HG03432 (cell line): ENCODE results near the gene MACROD2.

Experiments used
- ATAC-seq: cut with Tn5 transposase; IDR thresholded peaks from one replicate; pipeline ENCODE4 v1.9.1; 2021; ENCODE audit warnings: mild to moderate bottlenecking, moderate library complexity; ENCODE audit not compliant: unreplicated experiment

Gene MACROD2

DNA sequence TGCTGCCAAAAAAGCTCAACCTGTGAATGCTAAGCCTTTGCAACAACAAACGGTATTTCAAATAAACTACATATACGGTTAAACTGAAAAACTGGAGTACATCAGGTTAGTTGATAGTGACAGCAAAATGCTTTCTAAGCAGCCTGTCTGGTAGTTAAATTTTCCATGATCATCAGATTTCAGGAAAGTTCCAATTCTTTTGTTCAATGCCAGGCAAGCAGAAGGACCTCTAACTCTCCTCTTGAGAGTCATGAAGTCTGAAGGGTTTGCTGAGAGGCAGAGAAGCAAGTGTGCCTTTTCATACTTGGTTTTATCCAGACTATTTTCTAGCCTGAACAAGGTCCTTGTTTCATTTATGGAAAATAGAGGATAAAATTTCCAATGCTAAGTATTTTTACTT, 337.6 kb downstream of the MACROD2 start:
- no peak for ATAC-seq

DNA sequence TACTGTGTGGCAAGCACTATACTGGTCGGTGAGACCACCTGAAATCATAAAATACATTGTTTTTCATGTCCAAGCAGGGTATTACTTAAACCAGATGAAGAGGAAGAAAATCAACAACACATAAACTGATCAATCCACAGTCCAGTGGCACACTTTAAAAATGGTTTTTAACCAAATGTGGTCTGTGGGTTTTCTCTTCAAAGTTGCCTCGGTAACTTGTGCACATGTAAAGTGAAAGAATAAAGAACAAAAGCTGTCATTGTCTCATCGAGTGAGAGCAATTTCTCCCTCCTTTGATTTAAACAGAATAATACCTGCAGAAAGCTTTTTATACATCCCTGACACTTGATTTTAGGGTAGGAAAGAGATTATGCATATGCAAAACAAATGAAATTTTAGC, 338.4 kb downstream of the MACROD2 start:
- ATAC-seq, result no peak

DNA sequence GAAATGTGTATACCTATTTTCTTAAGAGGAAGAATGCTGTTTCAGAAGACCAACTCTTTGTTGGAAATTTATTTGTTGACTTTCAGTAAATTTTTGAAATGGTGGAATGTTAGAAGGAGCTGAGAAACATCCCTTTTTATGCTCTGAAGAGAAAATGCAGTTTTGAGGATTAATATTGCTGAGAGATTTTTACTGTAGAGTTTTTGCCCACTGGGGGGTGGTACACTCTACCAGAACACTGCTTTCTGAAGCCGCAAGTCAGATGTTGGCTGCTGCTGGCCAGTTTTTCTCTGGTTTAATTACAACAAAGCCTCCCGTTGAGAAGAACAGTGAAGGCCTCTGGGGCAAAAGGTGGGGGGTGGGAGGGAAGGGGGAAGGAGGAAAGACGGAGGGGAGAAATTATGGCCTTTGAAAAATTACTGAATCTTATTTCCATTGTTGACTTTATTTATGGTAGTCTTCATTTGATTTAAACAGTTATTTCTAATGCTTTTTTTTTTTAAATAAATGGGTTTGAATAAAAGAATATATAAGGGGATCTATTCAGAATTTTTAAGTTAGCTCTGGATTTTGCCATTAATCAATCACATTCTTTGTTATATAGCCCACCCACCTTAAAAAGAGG, 339.1 kb downstream of the MACROD2 start:
- ATAC-seq, result no peak

DNA sequence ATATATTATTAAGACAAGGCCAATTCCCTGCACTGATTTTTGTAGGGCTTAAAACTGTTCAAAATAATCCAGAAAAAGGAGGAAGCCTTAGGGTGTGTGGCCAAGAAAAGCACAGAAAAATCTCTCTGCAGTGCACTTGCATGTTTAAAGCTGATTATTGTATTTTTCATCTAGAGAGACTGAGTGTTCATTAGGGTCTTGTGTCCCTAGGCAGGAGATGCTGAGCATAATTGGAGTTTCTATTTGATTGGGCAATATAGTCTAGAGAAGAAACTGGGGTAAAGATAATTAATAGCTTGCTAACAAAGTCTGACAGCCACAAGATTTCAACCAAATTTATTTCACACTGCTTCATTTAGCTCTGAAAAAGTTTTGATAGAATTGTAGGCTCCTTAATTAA, 339.7 kb downstream of the MACROD2 start:
- no peak for ATAC-seq

DNA sequence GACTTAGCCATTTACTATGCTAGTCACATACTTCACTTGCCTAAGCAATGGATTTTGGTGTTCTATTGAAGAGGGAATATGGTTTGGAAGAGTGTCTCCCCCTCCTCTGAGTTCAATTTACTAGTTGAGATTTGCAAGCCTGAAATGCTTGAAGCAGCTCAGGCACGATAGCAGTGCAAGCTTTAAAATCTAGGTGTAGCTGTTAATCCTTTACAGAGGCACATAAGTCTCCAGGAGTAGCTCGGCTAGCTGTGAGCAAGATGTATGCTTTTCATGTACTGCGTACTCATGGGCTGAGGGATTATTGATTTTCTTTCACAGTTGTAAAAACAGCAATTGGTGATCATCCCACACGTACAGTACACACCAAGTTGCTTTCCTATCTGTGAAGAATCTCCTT, 341.4 kb downstream of the MACROD2 start:
- ATAC-seq, result no peak

DNA sequence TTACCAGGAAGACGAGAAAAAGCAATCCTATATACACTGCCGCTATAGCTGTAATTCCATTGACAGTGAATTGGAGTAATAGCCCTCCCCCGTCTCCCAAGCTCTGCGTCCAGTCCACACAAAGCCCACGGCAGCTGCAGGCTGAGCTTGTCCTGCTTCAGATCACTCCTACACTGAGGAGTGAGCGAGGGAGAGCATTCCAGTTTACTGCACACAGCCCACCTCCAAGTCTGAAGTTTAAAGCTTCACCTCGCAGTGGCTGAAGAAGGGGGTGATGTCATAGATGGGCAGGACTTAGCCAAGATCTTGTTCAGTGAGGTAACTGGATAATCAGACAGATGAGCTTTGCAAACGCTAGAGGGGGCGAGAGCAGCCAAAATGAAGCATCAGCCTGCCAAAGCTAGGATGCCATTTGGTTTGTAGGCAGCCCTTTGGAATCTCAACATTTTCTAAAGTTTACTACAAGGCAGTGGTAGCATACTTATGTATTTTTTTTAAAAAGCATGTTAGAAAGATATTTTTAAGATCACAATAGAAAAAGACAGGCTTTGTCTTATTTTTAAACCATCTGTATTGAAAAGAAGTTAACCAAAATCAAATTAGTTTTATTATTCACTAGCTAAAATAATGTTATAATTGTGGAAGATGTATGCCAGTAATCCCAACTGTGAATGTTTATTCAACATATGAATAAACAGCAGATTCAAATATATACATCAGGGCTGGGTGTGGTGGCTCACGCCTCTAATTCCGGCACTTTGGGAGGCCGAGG, 342.3 kb downstream of the MACROD2 start, which contains the start of gene FLRT3:
Gene FLRT3 (minus strand): TSS at position 213 of the 772 bp plus-strand sequence. CDS start 10,106 bp downstream, outside the sequence.
- peak; percentile 97 for ATAC-seq

DNA sequence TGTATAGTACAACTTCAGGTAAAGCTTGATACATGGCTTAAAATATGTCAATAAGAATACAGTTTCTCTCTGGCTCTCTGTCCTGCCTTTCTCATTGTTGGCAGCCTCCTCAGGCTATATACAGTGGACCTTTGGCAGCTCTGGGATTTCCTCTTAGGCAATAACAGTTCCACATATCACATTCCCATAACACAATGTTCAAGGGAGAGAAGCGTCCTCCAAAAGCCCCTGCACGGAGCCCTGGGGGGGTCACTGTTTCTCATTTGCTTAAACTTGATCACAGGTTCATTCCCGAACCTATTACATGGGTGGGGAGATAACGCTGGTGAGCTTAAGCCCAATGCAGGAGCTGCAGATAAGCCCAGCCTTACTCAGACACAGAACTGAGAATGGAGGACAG, 346.5 kb downstream of the MACROD2 start:
- no peak for ATAC-seq

DNA sequence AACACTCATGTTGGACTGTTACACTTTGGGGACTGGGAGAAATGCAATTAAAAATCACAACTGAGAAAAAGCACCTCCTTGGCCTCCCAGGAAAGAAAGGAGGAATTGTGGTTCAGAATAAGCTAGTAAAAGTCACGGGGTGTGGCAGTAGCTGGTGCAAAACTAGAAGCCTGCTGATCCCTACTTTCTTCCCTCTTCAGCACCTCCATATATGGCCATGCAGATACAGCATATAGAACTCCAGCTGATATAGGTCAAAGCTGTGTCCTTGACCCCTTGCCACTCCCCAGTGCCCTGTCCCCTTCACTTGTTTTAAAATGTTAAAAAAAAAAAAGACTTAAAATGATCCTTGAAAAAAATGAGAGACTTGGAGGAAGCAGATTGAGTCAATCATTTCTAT, 347.6 kb downstream of the MACROD2 start:
- ATAC-seq, result no peak

DNA sequence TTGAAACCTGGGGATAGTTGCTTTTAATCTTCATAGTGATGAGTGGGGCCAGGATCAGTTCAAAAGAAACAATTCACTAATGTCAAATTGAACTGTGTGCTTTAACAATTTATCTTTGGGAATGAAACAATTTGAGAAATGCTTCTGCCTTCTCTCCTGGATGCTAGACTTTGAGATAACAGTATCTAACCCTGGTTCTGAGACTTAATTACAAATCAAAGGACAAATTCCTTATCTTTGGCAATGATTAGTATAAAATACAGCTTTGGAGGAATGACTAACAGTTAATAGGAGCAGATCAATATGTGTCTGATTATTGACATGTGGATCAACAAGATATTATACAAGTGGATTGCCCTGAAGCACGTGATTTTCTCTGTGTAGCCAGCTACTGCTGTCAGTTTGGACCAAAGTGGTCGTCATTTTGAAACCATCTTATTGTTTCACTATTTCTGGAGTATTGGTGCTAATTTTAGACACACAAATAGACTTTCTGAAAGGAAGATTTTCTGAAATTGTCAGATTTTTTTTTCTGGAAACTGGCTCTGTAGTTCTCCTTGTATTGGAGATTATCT, 348.3 kb downstream of the MACROD2 start:
- no peak for ATAC-seq

DNA sequence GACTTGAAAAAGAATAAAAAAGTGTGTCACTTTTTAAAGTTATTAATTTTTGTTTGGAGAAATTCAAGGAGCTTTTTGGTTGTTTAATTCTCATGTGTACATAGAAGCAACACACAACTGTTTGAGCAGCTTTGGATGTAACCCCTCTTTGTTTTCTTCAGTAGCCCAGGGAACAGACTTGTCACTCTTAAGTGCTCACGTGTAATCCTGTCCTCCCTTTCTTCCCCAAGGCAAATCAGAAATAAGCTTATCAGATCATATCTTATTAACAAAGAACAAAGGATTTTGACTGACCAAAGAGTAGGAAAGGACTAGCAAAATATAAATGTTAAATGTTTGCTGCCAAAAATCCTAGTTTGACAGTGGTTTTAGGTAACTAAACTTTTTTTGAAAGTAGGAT, 349.4 kb downstream of the MACROD2 start:
- ATAC-seq, result no peak

DNA sequence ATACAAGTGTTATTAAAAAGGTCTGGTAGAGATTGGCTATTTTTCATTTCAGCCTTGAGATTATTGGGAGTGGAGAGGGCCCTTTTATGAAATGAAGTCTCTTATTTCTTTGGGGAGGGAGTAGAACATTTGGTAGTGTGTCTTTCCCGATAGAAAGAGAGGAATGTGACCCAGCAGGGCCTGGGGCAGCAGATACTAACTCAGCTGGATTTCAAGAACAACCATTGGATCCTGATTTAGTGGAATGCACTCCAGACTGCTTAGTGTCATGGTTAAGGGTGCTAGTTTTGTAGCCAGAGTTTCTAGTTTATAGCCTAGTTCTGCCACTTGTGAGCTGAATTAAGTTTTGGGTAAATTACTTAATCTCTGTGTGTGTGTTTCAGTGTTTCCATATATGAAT, 360.5 kb downstream of the MACROD2 start:
- ATAC-seq, result no peak

DNA sequence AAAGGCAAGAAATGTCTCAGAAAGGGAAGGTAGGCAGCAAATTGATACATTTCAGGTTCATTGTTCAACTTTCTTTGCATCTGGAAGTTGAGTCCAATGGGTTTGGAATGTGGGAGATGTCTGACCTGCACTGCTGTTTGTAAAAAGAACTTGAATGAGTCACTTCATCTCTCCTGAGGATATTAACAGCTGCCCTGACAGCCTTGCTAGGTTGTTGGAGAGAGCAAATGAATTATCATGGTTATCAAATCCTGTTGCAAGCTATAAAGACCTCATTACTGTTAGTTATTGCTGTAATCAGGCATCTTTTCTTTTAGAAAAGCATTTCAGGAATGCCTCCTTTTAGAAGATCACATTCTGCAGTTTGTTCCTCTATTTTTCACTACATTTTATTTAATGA, 365.1 kb downstream of the MACROD2 start:
- no peak for ATAC-seq

DNA sequence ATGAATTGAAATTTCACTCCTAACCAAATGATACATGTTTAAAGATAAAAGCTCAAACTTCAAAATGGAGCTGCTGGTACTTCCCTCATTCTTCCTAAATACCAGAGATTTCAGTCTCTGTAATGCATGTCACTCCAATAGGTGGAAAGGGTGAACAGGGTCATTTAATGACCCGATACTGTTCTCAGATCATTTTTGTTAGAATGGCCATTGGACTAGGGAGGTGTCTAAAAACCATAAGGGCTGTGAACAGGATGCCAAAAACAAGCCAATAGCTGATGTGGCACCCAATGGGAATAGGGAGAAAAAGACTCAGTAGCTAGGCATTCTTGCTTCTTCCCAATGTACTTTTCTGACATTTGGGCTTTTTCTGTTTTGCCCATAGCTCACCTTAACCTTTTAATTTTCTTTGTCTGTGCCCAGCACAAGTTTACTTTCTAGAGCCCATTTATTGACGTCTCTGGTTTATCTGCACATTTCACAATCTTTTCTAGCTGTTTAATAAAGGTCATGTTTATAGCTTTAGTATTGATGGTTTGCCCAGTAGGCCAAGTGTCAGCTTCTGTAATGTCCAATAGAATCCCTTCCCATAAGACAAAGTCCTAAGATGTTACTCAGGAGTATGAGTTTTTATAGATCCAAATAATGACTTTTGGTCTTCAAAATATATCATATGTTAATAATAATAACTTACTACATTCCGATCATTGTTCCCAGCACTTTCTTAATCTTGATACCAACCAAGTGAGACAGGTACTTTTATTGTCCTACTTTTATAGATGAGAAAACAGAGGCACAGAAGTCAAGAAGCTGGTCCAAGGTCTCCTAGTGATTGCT, 366.4 kb downstream of the MACROD2 start:
- no peak for ATAC-seq

DNA sequence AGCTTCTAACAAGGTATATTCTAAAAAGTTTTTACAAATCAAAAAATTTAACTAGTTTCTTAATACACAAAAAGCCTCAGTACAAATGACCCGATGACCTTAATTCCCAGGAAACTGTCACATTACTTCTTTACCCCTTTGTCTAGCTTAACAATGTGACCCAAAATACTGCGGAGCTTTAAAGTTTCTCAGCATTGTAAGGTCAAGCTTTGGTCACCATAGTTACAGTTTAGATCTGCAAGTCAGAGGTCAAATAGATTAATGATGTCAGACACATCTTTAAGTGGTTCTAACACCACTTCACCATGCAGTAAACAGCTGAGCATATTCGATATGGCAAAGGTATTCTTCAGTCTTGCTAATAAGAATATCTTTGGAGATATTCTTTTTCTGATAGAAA, 378.9 kb downstream of the MACROD2 start:
- ATAC-seq, result no peak

DNA sequence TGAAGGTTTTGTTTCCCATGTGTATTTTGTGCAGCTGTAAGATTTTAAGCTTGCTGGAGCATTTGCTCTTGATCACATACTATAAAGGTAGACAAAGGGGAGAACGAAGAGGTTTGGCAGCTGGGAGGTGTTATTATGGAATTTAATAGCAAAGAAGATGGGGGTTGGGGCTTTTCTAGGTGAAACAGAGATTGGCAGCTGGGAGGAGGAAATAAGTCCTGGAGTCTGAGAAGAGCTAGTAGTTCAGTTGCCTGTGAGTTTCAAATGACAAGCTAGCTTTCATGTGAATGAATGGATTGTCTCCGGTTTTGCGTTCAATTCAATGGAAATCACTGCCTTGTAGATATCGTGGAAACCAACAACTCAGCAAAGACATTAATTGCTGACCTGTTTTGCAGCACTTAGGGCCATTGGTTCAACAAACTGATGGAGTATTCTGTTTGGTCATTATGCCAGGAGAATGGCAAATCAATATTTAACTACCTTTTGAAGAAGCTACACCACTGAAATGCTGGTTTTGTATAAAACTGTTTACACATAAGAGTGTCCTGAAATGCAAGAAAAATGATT, 380.2 kb downstream of the MACROD2 start:
- no peak for ATAC-seq

DNA sequence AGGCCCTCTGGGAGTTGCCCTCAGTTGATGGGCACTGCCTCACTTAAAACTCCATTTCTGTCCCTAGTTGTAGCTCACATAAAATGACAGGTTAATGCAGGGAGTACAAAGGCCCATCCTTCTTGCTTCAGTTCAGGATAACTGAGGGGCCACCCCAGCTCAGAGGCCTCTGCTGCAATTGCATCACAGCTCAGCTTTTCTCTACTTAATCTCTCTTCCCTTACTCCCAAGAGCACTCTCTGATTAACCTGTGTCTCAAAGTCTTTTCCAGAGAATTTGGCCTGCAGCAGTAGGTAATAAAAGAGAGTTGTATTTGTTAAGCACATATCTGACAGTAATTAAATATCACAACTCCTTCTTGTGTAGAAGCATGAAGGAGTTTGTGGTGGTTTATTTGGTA, 383.0 kb downstream of the MACROD2 start:
- ATAC-seq, result no peak

DNA sequence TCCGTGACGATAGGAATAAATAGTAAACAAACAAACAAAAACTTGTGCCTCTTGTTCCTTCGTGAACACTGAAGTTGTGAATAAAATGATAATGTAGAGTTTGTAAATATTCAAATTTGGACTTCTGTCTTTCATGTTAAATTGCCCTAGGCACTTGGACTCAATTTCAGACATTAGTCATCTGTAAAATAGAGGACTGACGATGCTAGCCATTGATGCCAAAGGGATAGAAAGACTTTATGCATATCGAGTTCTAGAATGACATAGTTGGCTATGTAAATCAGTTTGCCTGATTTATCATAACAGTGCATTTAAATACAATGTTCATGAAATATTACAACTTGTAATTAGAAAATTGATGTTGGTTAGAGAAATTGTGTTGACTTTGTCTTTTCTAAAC, 388.0 kb downstream of the MACROD2 start:
- no peak for ATAC-seq

DNA sequence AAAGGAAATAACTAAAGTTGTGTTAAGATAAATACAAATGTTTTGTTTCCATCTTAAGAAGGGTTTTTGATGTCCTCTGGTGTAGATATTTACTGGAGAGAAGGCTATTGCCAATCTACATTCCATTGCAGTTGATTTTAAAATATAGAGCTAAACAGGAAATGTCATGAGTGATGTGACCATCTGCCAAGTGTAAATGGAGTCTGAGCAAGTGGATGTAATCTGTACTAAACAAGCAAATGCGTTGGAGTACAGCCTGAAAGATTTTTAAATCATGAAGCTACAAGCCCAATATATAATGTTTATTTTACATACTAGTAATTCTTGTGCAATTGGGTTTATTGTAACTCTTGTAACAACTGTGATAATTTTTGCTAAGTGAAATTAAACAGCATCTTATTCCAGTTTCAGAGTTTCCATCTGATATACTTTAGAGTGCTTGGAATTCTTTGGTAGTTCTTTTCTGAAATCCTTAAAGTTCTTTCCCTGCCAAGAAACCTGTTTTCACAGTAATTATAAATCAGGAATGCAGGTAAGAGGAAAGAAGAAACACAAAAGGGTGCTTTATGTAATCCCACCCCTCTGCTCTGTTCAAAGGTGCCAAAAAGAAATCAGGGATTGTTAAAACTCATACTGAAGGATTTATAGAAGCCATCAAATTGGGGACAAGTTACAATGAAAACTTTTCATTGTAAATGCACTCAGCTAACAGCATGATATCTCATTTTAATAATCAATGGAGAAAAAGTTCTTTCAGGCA, 389.3 kb downstream of the MACROD2 start:
- ATAC-seq, result no peak

DNA sequence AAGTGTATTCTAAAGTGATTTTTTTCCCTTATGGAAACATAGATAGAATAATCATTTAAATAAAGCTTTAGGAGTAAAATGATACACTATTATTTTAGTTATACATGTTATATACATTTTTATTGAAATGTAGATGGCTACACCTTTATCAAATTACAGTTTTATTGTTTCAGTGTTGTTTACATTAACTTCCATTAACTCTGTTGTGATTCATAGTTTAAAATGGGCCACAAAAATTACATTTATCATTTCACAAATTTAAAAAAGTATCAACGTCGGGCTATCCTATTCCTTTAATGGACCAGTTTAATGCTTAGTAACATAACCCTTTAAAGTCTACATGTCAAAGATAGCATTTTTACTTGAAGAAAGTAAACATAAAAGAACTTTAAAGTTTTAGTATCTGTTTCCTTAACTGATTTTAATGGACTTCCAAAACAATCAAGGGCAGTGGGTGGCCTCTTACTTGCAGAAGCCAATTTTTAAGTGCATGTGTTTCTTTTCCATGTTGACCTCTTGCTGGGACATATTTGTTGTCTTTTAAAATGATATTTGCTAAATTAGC, 389.9 kb downstream of the MACROD2 start:
- no peak for ATAC-seq

DNA sequence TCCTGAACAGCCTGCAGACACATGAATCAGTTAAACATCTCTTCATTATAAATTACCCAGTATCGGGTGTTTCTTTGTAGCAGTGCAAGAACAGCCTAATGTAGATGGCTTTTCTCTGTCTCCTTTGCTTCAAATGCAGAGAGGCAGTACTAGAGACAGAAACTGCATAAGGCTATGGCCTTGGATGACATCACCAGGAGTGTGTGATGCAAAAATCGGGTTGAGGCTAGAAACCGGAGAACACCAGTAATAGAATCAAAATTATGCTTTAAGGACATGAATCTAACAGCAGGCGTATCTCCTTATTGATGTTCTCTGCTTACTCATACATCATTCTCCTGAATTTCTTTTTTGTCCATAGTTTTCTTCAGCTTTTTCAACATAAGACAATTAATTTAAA, 391.4 kb downstream of the MACROD2 start:
- ATAC-seq, result no peak
